Vagina (tissue), 2 donors: ENCODE data around the gene L1CAM.

Experiments
- CTCF ChIP-seq, 3 experiments: fragments of 450-650 bp in 2 of 3; fragments of 200-600 bp in 1 of 3; sonication (generic) in 1 of 3; IDR thresholded peaks; one replicate each; pipeline ENCODE4 v1.5.1; 2017 to 2019; ENCODE audit warnings: antibody characterized with exemption in 3 of 3, mild to moderate bottlenecking in 2 of 3, moderate library complexity in 2 of 3
- POLR2AphosphoS5 ChIP-seq, 2 donors: sonication (generic); formaldehyde crosslinking; IDR thresholded peaks; one replicate each; pipeline ENCODE4 v1.9.0; 2017; ENCODE audit warnings: antibody characterized with exemption in 2 of 2, mild to moderate bottlenecking in 2 of 2, low read depth in 1 of 2; ENCODE audit not compliant: insufficient read depth in 1 of 2

- TF ChIP-seq POLR2AphosphoS5 (IDR thresholded peaks at IDR 0.05; ENCODE audit: insufficient read depth in 1 of 2, low read depth in 1 of 2) (no peak), CTCF (IDR thresholded peaks at IDR 0.05) (no peak)
Measured at GRCh38 chrX:153861151-153861550, 24.8 kb downstream of the L1CAM start.
